DOHH2 (cell line): Measurements from ENCODE around the gene SLMAP.

Source experiments
- H3F3A ChIP-seq: fragments of 200-600 bp; sonication (generic), shearing (Covaris generic); 2 replicates; pipeline ENCODE4 v1.6.0; 2016; ENCODE audit warnings: antibody characterized with exemption, mild to moderate bottlenecking; ENCODE audit not compliant: control insufficient read depth, insufficient read depth
- H3K27ac ChIP-seq: fragments of 200-600 bp; sonication (generic); 2 replicates; pipeline ENCODE4 v1.5.1; 2014; ENCODE audit warnings: low read depth, mild to moderate bottlenecking, low read length, moderate library complexity
- H3K27me3 ChIP-seq: fragments of 200-600 bp; sonication (generic); 2 replicates; pipeline ENCODE4 v1.6.1; 2014; ENCODE audit warnings: mild to moderate bottlenecking, low read length, mixed read lengths; ENCODE audit not compliant: control insufficient read depth
- H3K36me3 ChIP-seq: fragments of 200-600 bp; sonication (generic); 2 replicates; pipeline ENCODE4 v1.6.1; 2014; ENCODE audit warnings: mild to moderate bottlenecking, low read length, moderate library complexity, mixed read lengths; ENCODE audit not compliant: control insufficient read depth
- H3K4me1 ChIP-seq: fragments of 200-600 bp; sonication (generic); 2 replicates; pipeline ENCODE4 v1.6.1; 2014; ENCODE audit warnings: mild to moderate bottlenecking, low read length, mixed read lengths; ENCODE audit not compliant: control insufficient read depth
- H3K4me2 ChIP-seq: fragments of 200-600 bp; sonication (generic); 2 replicates; pipeline ENCODE4 v1.6.0; 2014; ENCODE audit warnings: mild to moderate bottlenecking, low read length, moderate library complexity
- H3K4me3 ChIP-seq: fragments of 200-600 bp; sonication (generic); 2 replicates; pipeline ENCODE4 v1.5.1; 2014; ENCODE audit warnings: mild to moderate bottlenecking, low read length, mixed read lengths
- H3K79me2 ChIP-seq: fragments of 200-600 bp; sonication (generic); 2 replicates; pipeline ENCODE4 v1.6.1; 2014; ENCODE audit warnings: mild to moderate bottlenecking, low read length, mixed read lengths; ENCODE audit not compliant: control insufficient read depth
- H3K9me2 ChIP-seq: fragments of 200-600 bp; sonication (generic); replicated peaks from 2 replicates; pipeline ENCODE4 v1.6.1; 2014; ENCODE audit warnings: mild to moderate bottlenecking, low read length, mixed read lengths; ENCODE audit not compliant: control insufficient read depth
- H3K9me3 ChIP-seq: fragments of 200-600 bp; sonication (generic); 2 replicates; pipeline ENCODE4 v1.6.1; 2014; ENCODE audit warnings: antibody characterized with exemption, low read length, mixed read lengths; ENCODE audit not compliant: control insufficient read depth, insufficient read depth
- H4K20me1 ChIP-seq: fragments of 200-600 bp; sonication (generic); 2 replicates; pipeline ENCODE4 v1.6.0; 2014; ENCODE audit warnings: low read depth, mild to moderate bottlenecking, antibody characterized with exemption, low read length, moderate library complexity; ENCODE audit not compliant: control insufficient read depth, insufficient read depth
- CTCF ChIP-seq: fragments of 200-600 bp; sonication (generic); IDR thresholded peaks from one replicate; pipeline ENCODE4 v1.5.1; 2014; ENCODE audit warnings: antibody characterized with exemption, mild to moderate bottlenecking, low read depth, low read length; ENCODE audit not compliant: poor library complexity, severe bottlenecking
- EZH2phosphoT487 ChIP-seq: fragments of 200-600 bp; sonication (generic); IDR thresholded peaks from 2 replicates; pipeline ENCODE4 v1.6.1; 2017; ENCODE audit warnings: borderline replicate concordance, mild to moderate bottlenecking, antibody characterized with exemption, low read length, moderate library complexity, mixed read lengths

The SLMAP gene

GRCh38 chr3:57757642-57758297 lies 1.7 kb downstream of the SLMAP start:
- H3K27me3 ChIP-seq: no peaks in the 10 kb centered on the region
- no peaks in the 10 kb centered on the region for H3K9me2 ChIP-seq
- 0 out of 2 replicates have a peak, but pooled peaks cover 2% of the 10 kb centered on the region for H3F3A ChIP-seq
- H3K9me3 ChIP-seq: no peaks in the 10 kb centered on the region
- peaks cover 45% of the 10 kb centered on the region for H3K36me3 ChIP-seq
- no peak for TF ChIP-seq EZH2phosphoT487
- no peak for TF ChIP-seq CTCF
- no peak overlapping the region for H3K27ac ChIP-seq
- H3K79me2 ChIP-seq: peaks cover 68% of the 10 kb centered on the region
- H3K4me2 ChIP-seq: peak overlapping the region; percentile 99
- H3K4me1 ChIP-seq: peaks cover 34% of the 10 kb centered on the region
- H4K20me1 ChIP-seq: peaks cover 21% of the 10 kb centered on the region
- peak overlapping the region; percentile 88 for H3K4me3 ChIP-seq

GRCh38 chr3:57758686-57759085 lies 2.6 kb downstream of the SLMAP start:
- Histone ChIP-seq H3K9me2 (no peaks in the 10 kb centered on the region), H4K20me1 (peaks cover 27% of the 10 kb centered on the region), H3K27ac (no peak overlapping the region), H3K27me3 (no peaks in the 10 kb centered on the region), H3K36me3 (peaks cover 53% of the 10 kb centered on the region), H3K79me2 (peaks cover 77% of the 10 kb centered on the region), H3F3A (0 out of 2 replicates have a peak, but pooled peaks cover 2% of the 10 kb centered on the region), H3K4me1 (peaks cover 34% of the 10 kb centered on the region), H3K4me3 (peak overlapping the region; percentile 88), H3K9me3 (no peaks in the 10 kb centered on the region), H3K4me2 (peak overlapping the region; percentile 99)
- TF ChIP-seq EZH2phosphoT487 (no peak), CTCF (no peak)

- Histone ChIP-seq H3F3A (no peaks in the 10 kb centered on the region), H3K4me2 (no peak overlapping the region), H3K4me3 (no peak overlapping the region), H3K79me2 (peaks cover 97% of the 10 kb centered on the region), H3K9me3 (no peaks in the 10 kb centered on the region), H4K20me1 (peaks cover 22% of the 10 kb centered on the region), H3K27me3 (no peaks in the 10 kb centered on the region), H3K9me2 (no peaks in the 10 kb centered on the region), H3K27ac (no peak overlapping the region), H3K36me3 (peaks cover 37% of the 10 kb centered on the region), H3K4me1 (peaks cover 3% of the 10 kb centered on the region; the same call in 1 of the 2 replicates)
- TF ChIP-seq EZH2phosphoT487: no peak
- TF ChIP-seq CTCF: no peak
Observed at GRCh38 chr3:57764794-57765193, 8.7 kb downstream of the SLMAP start.
